Panc1 (cell line): ENCODE data around the gene PTBP3. TPM values are rescaled to one million over a fixed set of nuclear protein-coding genes. Genes with fewer than 3 reads are reported as not detected.

Experiments used
- ATAC-seq: fragments of 200-7000 bp; cut with Tn5 transposase; 2 replicates; pipeline ENCODE4 v1.9.1; 2020; ENCODE audit warnings: mild to moderate bottlenecking, moderate library complexity
- BruUV-seq: library from RNA; stranded (reverse); fragments of 400-500 nt; replicated peaks from 2 replicates; lab custom pipeline; 2021; lab: Mats Ljungman, UMichigan
- CTCF ChIA-PET: fragments of 300-600 bp; sonication (Branson Sonifier 250); formaldehyde crosslinking; loops from one replicate; lab custom pipeline; 2022; ENCODE audit warnings: antibody characterized with exemption; lab: Charles Lee
- POLR2A ChIA-PET: fragments of 300-600 bp; sonication (Branson Sonifier 250); formaldehyde crosslinking; loops from one replicate; lab custom pipeline; 2022; ENCODE audit warnings: antibody characterized with exemption; lab: Charles Lee
- DNase-seq: peaks from one replicate; pipeline ENCODE4 v3.0.0-alpha.2; 2010; ENCODE audit warnings: low read depth, low spot score
- H3K27ac ChIP-seq: 2 replicates; pipeline ENCODE4 v1.5.1; 2011; ENCODE audit warnings: mild to moderate bottlenecking, low read length, inconsistent platforms
- H3K27me3 ChIP-seq: fragments of 200-500 bp; sonication (Bioruptor generic); 2 replicates; pipeline ENCODE4 v1.6.0; 2014; ENCODE audit warnings: low read length, inconsistent platforms; ENCODE audit not compliant: control insufficient read depth, insufficient read depth
- H3K36me3 ChIP-seq: fragments of 200-500 bp; sonication (Bioruptor generic); 2 replicates; pipeline ENCODE4 v1.5.1; 2014; ENCODE audit warnings: inconsistent platforms, mild to moderate bottlenecking, low read length, moderate library complexity; ENCODE audit not compliant: control insufficient read depth, insufficient read depth
- H3K4me1 ChIP-seq: 2 replicates; pipeline ENCODE4 v1.5.1; 2011; ENCODE audit warnings: inconsistent platforms, mild to moderate bottlenecking, low read length, moderate library complexity; ENCODE audit not compliant: control insufficient read depth, insufficient read depth
- H3K4me3 ChIP-seq, 2 experiments: 2 replicates each; pipeline ENCODE4 v1.5.1; 2011 to 2012; ENCODE audit warnings: low read depth in 2 of 2, low read length in 2 of 2, mild to moderate bottlenecking in 2 of 2, inconsistent platforms in 1 of 2, moderate library complexity in 1 of 2
- H3K9me3 ChIP-seq: fragments of 200-500 bp; sonication (Bioruptor generic); 2 replicates; pipeline ENCODE4 v1.5.1; 2014; ENCODE audit warnings: low read depth, mild to moderate bottlenecking, inconsistent platforms, low read length, moderate library complexity; ENCODE audit not compliant: control insufficient read depth, insufficient read depth
- POLR2AphosphoS5 ChIP-seq: IDR thresholded peaks from 2 replicates; pipeline ENCODE4 v1.6.1; 2012; ENCODE audit warnings: mild to moderate bottlenecking, low read depth, low read length, moderate library complexity
- SIN3A ChIP-seq: IDR thresholded peaks from 2 replicates; pipeline ENCODE4 v1.6.1; 2012; ENCODE audit warnings: low read depth, mild to moderate bottlenecking, low read length, moderate library complexity, borderline replicate concordance; ENCODE audit not compliant: insufficient read depth
- TCF7L2 ChIP-seq: IDR thresholded peaks from 2 replicates; pipeline ENCODE4 v1.6.1; 2011; ENCODE audit warnings: mild to moderate bottlenecking, low read depth, low read length, inconsistent platforms
- in situ Hi-C: cut with HindIII; loops from 2 replicates; pipeline ENCODE4 v1.10.0; 2016; ENCODE audit warnings: low sequenced_read_pairs, low pct_unique_long_range_greater_than_20kb
- intact Hi-C: fragments of 100-400 bp; cut with micrococcal nuclease; formaldehyde crosslinking; loops from one replicate; pipeline ENCODE4 v1.10.0; 2022; ENCODE audit not compliant: unreplicated experiment
- total RNA-seq: library from RNA; stranded (reverse); gene quantifications from one replicate; pipeline ENCODE4 v1.2.1, GENCODE V29; 2021; ENCODE audit not compliant: unreplicated experiment
- TF ChIP-seq, protein P1 (sequence below): fragments of 450-650 bp; IDR thresholded peaks from 2 replicates; pipeline ENCODE4 v1.5.1; 2017; ENCODE audit warnings: mild to moderate bottlenecking
- TF ChIP-seq, protein P2 (sequence below), 2 experiments: IDR thresholded peaks; 2 replicates each; pipeline ENCODE4 v1.6.1; 2011 to 2012; ENCODE audit warnings: low read depth in 2 of 2, control low read depth in 1 of 2, low read length in 1 of 2, mild to moderate bottlenecking in 1 of 2, moderate library complexity in 1 of 2; ENCODE audit not compliant: insufficient read depth in 1 of 2

PTBP3 gene
- total RNA-seq, 1 experiment from 2014 or later, result 82.5 TPM

DNA sequence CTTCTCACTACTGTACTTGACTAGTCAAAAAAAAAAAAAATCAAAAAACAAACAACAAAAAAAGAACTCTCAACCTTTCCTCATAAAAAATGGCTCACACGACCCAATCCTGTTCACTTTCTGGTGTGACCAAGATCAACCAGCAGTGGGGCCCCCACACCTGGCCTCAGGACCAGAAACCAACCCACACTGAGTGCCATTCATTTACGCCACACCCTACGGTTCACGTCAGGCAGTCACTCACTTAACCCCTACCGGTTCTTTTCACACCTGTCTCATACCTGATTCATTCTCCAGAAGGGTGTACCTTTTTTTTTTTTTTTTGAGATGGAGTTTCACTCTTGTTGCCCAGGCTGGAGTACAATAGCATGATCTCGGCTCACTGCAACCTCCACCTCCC, 164.1 kb downstream of the PTBP3 start:
- Histone ChIP-seq H3K4me3 (no peak overlapping the region), H3K4me1 (peaks cover 17% of the 10 kb centered on the region), H3K36me3 (no peaks in the 10 kb centered on the region), H3K9me3 (no peaks in the 10 kb centered on the region), H3K27me3 (no peaks in the 10 kb centered on the region), H3K27ac (no peak overlapping the region)
- POLR2A ChIA-PET, result no interaction called here
- in situ Hi-C loops, result no loop called here
- intact Hi-C loops, result no loop called here
- TF ChIP-seq, protein P1, sequence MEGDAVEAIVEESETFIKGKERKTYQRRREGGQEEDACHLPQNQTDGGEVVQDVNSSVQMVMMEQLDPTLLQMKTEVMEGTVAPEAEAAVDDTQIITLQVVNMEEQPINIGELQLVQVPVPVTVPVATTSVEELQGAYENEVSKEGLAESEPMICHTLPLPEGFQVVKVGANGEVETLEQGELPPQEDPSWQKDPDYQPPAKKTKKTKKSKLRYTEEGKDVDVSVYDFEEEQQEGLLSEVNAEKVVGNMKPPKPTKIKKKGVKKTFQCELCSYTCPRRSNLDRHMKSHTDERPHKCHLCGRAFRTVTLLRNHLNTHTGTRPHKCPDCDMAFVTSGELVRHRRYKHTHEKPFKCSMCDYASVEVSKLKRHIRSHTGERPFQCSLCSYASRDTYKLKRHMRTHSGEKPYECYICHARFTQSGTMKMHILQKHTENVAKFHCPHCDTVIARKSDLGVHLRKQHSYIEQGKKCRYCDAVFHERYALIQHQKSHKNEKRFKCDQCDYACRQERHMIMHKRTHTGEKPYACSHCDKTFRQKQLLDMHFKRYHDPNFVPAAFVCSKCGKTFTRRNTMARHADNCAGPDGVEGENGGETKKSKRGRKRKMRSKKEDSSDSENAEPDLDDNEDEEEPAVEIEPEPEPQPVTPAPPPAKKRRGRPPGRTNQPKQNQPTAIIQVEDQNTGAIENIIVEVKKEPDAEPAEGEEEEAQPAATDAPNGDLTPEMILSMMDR, result no peak
- TF ChIP-seq, protein P2, sequence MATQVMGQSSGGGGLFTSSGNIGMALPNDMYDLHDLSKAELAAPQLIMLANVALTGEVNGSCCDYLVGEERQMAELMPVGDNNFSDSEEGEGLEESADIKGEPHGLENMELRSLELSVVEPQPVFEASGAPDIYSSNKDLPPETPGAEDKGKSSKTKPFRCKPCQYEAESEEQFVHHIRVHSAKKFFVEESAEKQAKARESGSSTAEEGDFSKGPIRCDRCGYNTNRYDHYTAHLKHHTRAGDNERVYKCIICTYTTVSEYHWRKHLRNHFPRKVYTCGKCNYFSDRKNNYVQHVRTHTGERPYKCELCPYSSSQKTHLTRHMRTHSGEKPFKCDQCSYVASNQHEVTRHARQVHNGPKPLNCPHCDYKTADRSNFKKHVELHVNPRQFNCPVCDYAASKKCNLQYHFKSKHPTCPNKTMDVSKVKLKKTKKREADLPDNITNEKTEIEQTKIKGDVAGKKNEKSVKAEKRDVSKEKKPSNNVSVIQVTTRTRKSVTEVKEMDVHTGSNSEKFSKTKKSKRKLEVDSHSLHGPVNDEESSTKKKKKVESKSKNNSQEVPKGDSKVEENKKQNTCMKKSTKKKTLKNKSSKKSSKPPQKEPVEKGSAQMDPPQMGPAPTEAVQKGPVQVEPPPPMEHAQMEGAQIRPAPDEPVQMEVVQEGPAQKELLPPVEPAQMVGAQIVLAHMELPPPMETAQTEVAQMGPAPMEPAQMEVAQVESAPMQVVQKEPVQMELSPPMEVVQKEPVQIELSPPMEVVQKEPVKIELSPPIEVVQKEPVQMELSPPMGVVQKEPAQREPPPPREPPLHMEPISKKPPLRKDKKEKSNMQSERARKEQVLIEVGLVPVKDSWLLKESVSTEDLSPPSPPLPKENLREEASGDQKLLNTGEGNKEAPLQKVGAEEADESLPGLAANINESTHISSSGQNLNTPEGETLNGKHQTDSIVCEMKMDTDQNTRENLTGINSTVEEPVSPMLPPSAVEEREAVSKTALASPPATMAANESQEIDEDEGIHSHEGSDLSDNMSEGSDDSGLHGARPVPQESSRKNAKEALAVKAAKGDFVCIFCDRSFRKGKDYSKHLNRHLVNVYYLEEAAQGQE (IDR thresholded peaks at IDR 0.05; ENCODE audit: insufficient read depth in 1 of 2, low read depth in 2 of 2, low read length in 1 of 2), result no peak
- no peak for TF ChIP-seq POLR2AphosphoS5
- TF ChIP-seq SIN3A, result no peak
- no peak for TF ChIP-seq TCF7L2
- CTCF ChIA-PET, result no interaction called here
- ATAC-seq (no peak), DNase-seq (no peak)
- no TSS peak for BruUV-seq

DNA sequence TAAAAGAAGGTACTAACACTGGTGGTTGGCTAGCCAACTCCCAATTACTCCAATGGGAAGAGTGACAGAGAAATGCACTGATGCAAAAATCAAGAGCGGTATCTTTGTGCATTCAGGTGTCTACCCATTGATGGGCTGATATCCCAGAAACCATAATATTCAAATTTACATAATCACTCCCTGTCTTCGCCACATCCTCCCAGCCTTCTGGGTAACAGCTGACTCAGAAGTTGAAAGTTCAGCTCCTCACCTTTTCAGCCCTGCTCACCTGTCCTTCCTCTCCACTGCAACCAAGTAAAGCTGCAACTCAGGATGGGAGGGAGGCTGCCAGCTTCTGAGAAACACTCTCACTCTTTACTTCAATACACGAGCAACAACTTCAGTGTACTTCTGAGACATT, 165.2 kb downstream of the PTBP3 start:
- ChIA-PET POLR2A (no interaction called here), CTCF (no interaction called here)
- ATAC-seq (no peak), DNase-seq (no peak)
- intact Hi-C loops (no loop called here), in situ Hi-C loops (no loop called here)
- Histone ChIP-seq H3K9me3 (no peaks in the 10 kb centered on the region), H3K4me3 (no peak overlapping the region), H3K27me3 (no peaks in the 10 kb centered on the region), H3K27ac (peak overlapping the region; percentile 23; the same call in 1 of the 2 replicates), H3K36me3 (no peaks in the 10 kb centered on the region), H3K4me1 (peaks cover 12% of the 10 kb centered on the region)
- TF ChIP-seq, protein P1, result no peak
- BruUV-seq, result no TSS peak

Other genes starting within 250 kb of the PTBP3 start
- gene SUSD1, start 158.3 kb downstream of the PTBP3 start, total RNA-seq, result 15.3 TPM
- gene HSDL2, start 46.5 kb upstream of the PTBP3 start, total RNA-seq, result 32.2 TPM
- 10.4 TPM for gene KIAA1958, start 153.2 kb upstream of the PTBP3 start, total RNA-seq